T-helper 2 cell (primary cell): ENCODE measurements around the gene HACD3.
"Not testable (repeated sequence)": the region's sequence is repeated elsewhere in the genome, so short reads cannot be mapped to it uniquely, and the experiment has no call there.

Experiments
- DNase-seq, 5 experiments: peaks; one replicate each; pipeline versions ENCODE4 v3.0.0 to v3.0.0-alpha.2; 2012 to 2022

The HACD3 gene

DNA sequence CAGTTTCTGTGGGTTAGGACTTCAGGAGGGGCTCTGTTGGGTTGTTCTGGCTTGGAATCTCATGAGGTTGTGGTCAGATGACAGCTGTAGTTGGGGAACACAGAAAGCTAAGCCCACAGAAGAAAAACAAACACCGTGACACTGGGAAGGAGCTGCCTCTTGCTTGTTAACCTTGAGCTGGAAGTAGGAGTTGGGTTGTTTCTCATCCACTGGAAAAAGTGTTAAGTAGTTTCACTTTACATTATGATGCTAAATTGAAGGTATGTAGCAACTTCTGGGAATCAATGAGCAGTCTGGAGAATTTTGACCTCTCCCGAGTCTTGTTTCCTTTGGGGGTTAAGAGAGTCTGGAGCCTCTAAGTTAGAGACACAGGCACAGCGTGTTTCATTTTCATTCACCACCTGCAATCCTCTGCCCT is 20.4 kb downstream of the HACD3 start:
- no peak for DNase-seq

DNA sequence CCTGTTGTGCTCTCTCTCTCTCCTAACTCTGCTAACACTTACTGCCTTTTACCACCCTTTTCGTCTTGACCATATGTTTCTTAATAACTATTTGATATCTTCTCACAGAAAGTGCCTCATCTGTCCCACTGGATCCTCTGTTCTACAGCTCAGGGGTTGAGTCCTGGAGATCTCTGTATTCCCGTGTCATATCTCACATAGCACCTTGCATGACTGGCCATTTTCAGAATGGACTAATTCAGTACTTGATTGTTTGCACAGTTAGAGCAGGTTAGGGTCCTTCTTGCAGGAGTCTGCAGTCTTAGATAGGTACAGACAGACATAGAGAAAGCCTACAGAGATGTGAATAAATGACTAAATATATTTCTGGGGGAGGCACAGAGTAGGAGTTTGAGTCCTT is 20.9 kb downstream of the HACD3 start:
- no peak for DNase-seq

GRCh38 chr15:65552851-65553250 is 22.6 kb downstream of the HACD3 start:
- DNase-seq, result not testable (repeated sequence)

DNA sequence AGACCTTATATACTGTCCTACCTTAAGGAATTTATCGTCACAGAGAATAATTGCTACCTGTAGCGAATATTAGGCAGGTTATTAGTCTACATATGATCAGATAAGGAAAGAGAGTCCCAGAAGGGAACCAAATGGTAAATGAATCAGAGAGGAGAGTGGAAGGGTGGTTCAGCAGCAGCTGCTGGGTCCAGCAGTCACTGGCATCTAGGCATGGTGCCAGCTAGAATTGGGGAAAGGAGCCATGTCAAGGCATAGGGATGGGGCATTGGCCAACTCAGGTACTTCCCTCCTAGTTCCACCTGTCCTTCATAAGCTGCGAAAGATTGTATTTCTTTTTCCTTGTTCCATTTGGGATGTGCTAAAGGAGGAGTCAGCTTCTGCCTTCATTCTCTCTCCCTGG is 23.4 kb downstream of the HACD3 start:
- DNase-seq, result no peak

GRCh38 chr15:65556622-65557021 is 26.4 kb downstream of the HACD3 start:
- no peak for DNase-seq

DNA sequence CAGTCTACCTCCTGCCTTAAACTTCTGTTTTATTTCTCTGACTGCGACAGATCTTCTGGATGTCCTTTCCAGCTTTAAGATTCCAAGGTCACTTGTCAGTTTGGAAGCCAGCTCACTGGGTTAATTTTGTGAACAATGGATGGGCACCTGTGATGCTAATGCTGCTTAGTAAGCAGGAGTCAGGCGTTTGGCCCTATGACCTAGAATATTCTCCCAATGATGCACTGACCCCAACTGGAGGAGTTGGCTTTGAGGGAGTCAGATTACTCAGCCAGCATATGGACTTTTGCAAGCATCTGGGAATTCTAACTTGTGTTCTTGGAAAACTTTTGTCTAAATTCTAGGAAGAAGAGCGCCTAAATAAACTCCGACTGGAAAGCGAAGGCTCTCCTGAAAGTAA is 28.1 kb downstream of the HACD3 start:
- DNase-seq, result no peak

- no peak for DNase-seq
Measured at GRCh38 chr15:65558997-65559760, 28.9 kb downstream of the HACD3 start.

- no peak for DNase-seq
Measured at GRCh38 chr15:65559941-65560340, 29.7 kb downstream of the HACD3 start.

GRCh38 chr15:65561934-65562333 is 31.7 kb downstream of the HACD3 start:
- no peak for DNase-seq

DNA sequence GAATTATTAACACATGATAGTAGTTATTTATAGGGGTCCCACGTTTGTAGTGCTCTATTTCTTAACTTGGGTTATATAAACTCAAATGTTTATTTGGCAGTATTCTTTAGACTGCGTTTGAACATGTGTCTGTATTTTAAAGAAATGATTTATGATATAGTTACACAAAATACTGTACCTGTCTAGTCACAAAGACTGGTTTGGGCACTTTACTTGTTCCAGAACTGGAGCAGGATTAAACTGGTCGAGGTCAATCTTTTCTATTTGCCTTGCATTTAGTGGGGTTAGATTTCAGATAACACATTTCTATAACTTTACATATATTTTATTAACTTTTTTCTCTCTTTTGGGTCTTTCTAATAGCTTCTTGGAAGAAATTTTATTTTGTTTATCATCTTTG is 39.5 kb downstream of the HACD3 start:
- no peak for DNase-seq

DNA sequence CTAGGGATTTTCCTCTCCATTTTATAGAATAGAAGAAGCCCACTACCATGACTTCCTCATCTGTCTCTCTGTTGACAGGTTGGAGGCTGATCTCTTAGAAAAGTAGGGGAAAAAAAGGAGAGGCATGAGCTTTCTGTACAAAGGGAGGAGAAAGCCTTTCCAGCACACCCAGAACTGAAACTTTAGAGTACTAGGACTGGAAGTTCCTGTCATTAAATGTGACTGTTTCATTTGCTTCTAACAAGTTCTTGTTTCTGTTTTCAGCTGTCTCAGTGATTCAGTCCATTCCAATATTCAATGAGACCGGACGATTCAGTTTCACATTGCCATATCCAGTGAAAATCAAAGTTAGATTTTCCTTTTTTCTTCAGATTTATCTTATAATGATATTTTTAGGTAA is 41.7 kb downstream of the HACD3 start:
- no peak for DNase-seq

DNA sequence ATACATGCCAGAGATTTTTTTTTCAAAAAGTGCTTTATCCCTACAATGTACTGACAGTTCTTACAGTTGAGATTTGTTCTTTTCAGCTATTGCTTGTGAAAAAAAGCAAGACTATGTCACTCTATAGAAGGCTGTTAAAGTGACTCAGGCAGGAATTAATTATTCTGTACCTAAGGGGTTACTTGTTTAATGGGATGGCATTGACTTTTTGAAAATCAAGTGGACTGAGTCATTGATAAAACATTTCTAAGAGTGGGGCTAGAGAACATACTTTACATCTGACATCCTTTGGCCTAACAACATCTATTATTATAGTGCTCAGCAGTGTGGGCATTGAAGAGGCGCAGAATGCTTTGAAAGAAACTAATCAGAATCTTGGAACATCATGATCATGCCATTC is 46.4 kb downstream of the HACD3 start:
- DNase-seq, result no peak

- no peak for DNase-seq
Measured at GRCh38 chr15:65577129-65577996, 47.1 kb downstream of the HACD3 start.

GRCh38 chr15:65578904-65579728 is 48.9 kb downstream of the HACD3 start:
- no peak for DNase-seq

DNA sequence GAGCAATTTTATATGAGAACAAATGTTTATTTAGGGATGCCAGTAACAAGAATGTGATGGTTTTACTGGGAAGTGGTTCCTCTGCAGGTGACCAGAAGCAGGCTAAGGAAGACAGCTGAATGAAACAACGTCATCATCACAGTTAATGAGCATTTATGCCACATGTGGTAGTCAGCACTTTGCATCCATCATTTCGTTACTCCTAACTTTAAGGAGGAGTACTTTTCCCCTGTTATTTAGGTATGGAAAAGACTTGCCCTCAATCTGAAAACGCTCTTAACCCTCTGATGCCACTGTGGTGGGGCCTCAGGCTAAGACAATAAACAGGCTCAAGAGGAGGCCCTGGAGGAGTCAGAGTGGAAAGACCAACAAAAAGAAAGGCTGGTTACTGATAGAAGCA is 49.5 kb downstream of the HACD3 start:
- no peak for DNase-seq

DNA sequence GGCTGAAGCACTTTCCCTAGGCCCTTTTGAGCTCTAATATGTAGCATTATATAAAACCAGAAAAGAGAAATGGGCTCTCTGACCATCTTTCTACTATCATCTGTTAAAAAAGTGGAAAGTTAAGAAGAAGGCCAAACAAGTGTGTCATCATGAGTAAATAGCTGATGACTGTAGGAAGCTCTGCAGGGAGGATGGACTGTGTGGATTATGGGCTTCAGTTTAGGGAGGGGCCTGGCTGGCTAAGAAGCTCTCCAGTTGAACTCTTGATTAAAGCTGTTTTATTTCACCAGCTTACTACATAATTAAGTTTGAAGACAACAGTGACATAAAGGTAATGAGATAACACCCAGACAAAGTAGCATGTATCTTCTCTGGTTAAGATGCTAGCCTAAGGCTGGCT is 50.0 kb downstream of the HACD3 start:
- DNase-seq, result no peak

- peak in 3 of 5 experiments; percentile 9 to 83 (median 30) for DNase-seq
Measured at GRCh38 chr15:65583701-65584100, 53.4 kb downstream of the HACD3 start.

DNA sequence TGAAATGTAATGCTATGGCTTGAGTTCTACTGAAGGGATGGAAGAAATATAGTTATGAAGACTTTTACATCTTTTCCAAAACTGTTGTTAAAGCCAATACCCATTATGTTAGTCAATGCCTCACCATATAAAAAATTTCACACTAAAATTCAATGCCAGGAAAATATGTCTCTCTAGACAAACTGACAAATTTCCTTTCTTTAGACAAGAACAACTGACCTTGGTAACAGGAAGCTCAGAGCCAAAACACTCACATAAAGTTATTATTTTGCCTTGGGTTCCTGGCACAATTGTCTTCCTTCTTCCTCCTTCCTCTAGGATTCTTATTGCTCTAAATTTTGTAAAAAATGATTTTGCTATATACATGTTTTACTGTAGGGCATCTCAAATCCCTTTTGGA is 54.0 kb downstream of the HACD3 start:
- no peak for DNase-seq

- DNase-seq, result no peak
Measured at GRCh38 chr15:65587094-65587493, 56.8 kb downstream of the HACD3 start.

GRCh38 chr15:65595960-65596359 is 65.7 kb downstream of the HACD3 start:
- DNase-seq, result peak in 1 of 5 experiments; percentile 20

GRCh38 chr15:65598468-65598867 is 68.2 kb downstream of the HACD3 start:
- DNase-seq, result no peak

DNA sequence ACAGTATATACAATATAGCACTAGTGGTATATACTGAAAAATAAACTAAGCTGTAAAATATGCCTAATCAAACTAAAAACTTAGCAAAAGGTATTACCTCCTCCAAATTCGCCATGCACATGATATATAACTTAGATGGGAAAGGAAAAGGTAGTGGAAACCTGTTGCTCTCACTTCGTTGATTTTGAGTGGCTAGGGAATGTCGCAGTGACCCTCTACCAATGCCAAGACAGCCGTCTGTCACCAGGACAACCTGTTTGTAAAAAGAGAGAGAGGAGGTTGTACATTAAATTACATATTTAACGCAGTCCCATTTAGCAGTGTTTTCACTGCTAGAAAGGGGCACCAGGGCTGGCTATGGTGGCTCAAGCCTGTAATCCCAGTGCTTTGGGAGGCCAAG is 69.4 kb downstream of the HACD3 start:
- DNase-seq, result no peak

DNA sequence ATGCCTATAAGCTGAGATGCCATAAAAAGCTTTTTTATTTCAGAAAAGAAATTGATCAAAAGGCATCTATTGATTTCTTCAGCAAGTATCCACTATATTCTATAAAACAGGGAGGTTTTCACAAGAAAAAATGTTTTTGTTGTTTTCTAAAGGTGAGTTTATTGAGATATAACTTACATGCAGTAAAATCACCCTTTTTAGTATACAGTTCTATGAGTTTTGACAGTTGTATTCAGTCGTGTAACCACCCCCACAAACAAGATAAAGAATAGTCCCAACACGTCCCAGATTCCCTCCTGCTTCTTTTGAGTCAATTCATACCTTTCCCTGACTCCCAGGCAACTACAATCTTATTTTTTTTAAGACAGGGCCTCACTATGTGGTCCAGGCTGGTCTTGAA is 72.9 kb downstream of the HACD3 start:
- DNase-seq, result no peak
